ENCODE measurements around the gene GXYLT1.

DNA sequence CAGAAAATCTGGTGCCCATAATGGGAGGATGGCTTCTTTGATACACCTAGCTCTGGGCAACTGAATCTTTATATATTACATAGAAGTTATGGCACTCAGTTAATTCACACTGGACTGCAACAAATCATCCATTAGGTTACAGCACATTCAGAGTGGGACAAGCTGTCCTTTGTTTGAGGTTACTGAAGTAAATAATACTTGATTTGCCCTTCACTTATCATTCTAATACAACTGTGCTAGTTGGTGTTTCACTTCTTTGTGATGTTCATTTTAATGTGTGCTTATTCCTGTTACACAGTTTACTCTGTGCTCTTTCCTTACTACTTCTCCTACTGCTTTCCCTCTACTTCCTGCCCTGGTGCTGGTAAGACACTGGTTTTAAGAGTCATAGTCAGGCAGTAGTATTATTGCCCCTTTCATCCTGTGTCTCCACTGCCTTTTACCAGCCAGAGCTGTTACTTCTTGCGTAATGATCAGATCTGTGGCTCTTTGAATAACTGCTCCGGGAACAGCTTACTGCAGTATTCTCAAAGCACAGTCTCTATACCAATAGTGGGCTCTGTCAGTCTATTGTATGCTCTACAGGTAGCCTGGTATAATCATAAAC, 36.4 kb upstream of the GXYLT1 start:
- no peak for TF ChIP-seq POLR2AphosphoS5 (IDR thresholded peaks at IDR 0.05; ENCODE audit: borderline replicate concordance, low read depth, low read length)
- TF ChIP-seq EZH2 (IDR thresholded peaks at IDR 0.05), result no peak
